Lung (tissue), 12 donors: Measurements from ENCODE around the gene CELSR1. TPM values are rescaled to one million over a fixed set of nuclear protein-coding genes. Genes with fewer than 3 reads are reported as not detected.

Source experiments
- ATAC-seq: fragments of 200-7000 bp; cut with Tn5 transposase; one replicate; pipeline ENCODE4 v1.9.1; 2020; ENCODE audit warnings: moderate number of reproducible peaks; ENCODE audit not compliant: insufficient read depth, low FRiP score
- DNase-seq, 3 donors: peaks; one replicate each; pipeline ENCODE4 v3.0.0-alpha.2; 2013 to 2017
- H3K27ac ChIP-seq, 2 donors: one replicate each; pipeline ENCODE4 v1.5.1; 2013; ENCODE audit warnings: mild to moderate bottlenecking in 2 of 2, moderate library complexity in 2 of 2, control low read depth in 1 of 2, inconsistent platforms in 1 of 2, low read depth in 1 of 2, low read length in 1 of 2
- H3K27me3 ChIP-seq, 3 donors: one replicate each; pipeline ENCODE4 v1.5.1; 2013; ENCODE audit warnings: low read length in 2 of 3; ENCODE audit not compliant: control insufficient read depth in 3 of 3, insufficient read depth in 3 of 3
- H3K36me3 ChIP-seq, 4 donors: one replicate each; pipeline ENCODE4 v1.5.1; 2013; ENCODE audit warnings: low read length in 4 of 4, mild to moderate bottlenecking in 1 of 4, moderate library complexity in 1 of 4; ENCODE audit not compliant: control insufficient read depth in 4 of 4, insufficient read depth in 4 of 4
- H3K4me1 ChIP-seq, 5 donors: one replicate each; pipeline ENCODE4 v1.5.1; 2013; ENCODE audit warnings: low read length in 5 of 5, mild to moderate bottlenecking in 2 of 5, moderate library complexity in 1 of 5; ENCODE audit not compliant: control insufficient read depth in 5 of 5, insufficient read depth in 5 of 5
- H3K4me3 ChIP-seq: one replicate; pipeline ENCODE4 v1.5.1; 2013; ENCODE audit warnings: mild to moderate bottlenecking, control low read depth, moderate library complexity
- H3K9ac ChIP-seq, 2 donors: one replicate each; pipeline ENCODE4 v1.5.1; 2013; ENCODE audit warnings: low read length in 2 of 2, control low read depth in 1 of 2; ENCODE audit not compliant: insufficient read depth in 1 of 2
- H3K9me3 ChIP-seq, 4 donors: one replicate each; pipeline ENCODE4 v1.5.1; 2013; ENCODE audit warnings: low read length in 3 of 4, mild to moderate bottlenecking in 1 of 4, moderate library complexity in 1 of 4; ENCODE audit not compliant: control insufficient read depth in 4 of 4, insufficient read depth in 3 of 4
- CTCF ChIP-seq: IDR thresholded peaks from 2 replicates; pipeline ENCODE4 v1.5.1; 2012; ENCODE audit warnings: mild to moderate bottlenecking; ENCODE audit errors: control extremely low read depth, extremely low read depth
- WGBS, 2 donors: extraction: QIAGEN DNeasy Blood & Tissue Kit; methylation state at CpG; one replicate each; pipeline ENCODE4 v1.1.7; 2013; 5-methylcytosine and 5-hydroxymethylcytosine counted together
- polyA plus RNA-seq, 2 donors: library from polyadenylated mRNA; stranded (reverse); fragments of 200-250 nt; gene quantifications; one replicate each; pipeline ENCODE4 v1.2.1, GENCODE V29; 2013
- total RNA-seq, 2 donors: library from RNA; depleted of rRNA in 1 of 2; stranded (reverse); fragments of >200 nt in 1 of 2; gene quantifications; one replicate each; pipeline ENCODE4 v1.2.1, GENCODE V29; 2014 to 2021
- donor health status: control.
- donor health status: control.
- donor health status: Bipolar disorder and iron deficiency.
- donor health status: healthy.
- donor health status: DM: yes; HTN: yes; CAD: no.

CELSR1 gene
- total and polyA plus RNA-seq, 4 donors: 14.0 to 65.9 (median 32.7) TPM

GRCh38 chr22:46511151-46512038, 26.0 kb downstream of the CELSR1 start:
- H3K4me3 ChIP-seq: no peak overlapping the region
- no peak for TF ChIP-seq CTCF
- no peaks in the 10 kb centered on the region for H3K9me3 ChIP-seq
- 84% methylated on average over 20 of the region's 20 CpGs for WGBS, 2 donors
- H3K4me1 ChIP-seq: peaks cover 0 to 19% (median 2%) of the 10 kb centered on the region in 5 donors
- H3K27ac ChIP-seq: no peak overlapping the region
- DNase-seq (peak in 1 of 3 donors; percentile 28), ATAC-seq (no peak)
- no peaks in the 10 kb centered on the region for H3K36me3 ChIP-seq
- H3K9ac ChIP-seq: no peak overlapping the region
- H3K27me3 ChIP-seq: peaks cover 0 to 3% (median 0%) of the 10 kb centered on the region in 3 donors

GRCh38 chr22:46509416-46510089, 27.9 kb downstream of the CELSR1 start:
- Histone ChIP-seq H3K27me3 (peaks cover 0 to 3% (median 0%) of the 10 kb centered on the region in 3 donors), H3K36me3 (no peaks in the 10 kb centered on the region), H3K27ac (no peak overlapping the region), H3K9me3 (no peaks in the 10 kb centered on the region), H3K9ac (no peak overlapping the region), H3K4me1 (peaks cover 0 to 19% (median 2%) of the 10 kb centered on the region in 5 donors), H3K4me3 (no peak overlapping the region)
- no peak for ATAC-seq
- DNase-seq: no peak
- TF ChIP-seq CTCF: no peak
- 88 to 93% methylated on average over 16 of the region's 16 CpGs for WGBS, 2 donors

GRCh38 chr22:46508491-46508999, 28.9 kb downstream of the CELSR1 start:
- H3K36me3 ChIP-seq: no peaks in the 10 kb centered on the region
- H3K27ac ChIP-seq: no peak overlapping the region
- peaks cover 0 to 3% (median 0%) of the 10 kb centered on the region in 3 donors for H3K27me3 ChIP-seq
- DNase-seq: peak in 2 of 3 donors; percentile 38 to 41
- no peak overlapping the region for H3K9ac ChIP-seq
- no peak for TF ChIP-seq CTCF
- no peak for ATAC-seq
- peaks cover 0 to 19% (median 2%) of the 10 kb centered on the region in 5 donors for H3K4me1 ChIP-seq
- no peaks in the 10 kb centered on the region for H3K9me3 ChIP-seq
- 71 to 81% methylated on average over 20 of the region's 20 CpGs for WGBS, 2 donors
- H3K4me3 ChIP-seq: no peak overlapping the region
